ENCODE results near the gene ANO9. TPM values are rescaled to one million over a fixed set of nuclear protein-coding genes. Genes with fewer than 3 reads are reported as not detected.

ANO9 gene
- total RNA-seq, 1 experiment from 2014 or later: 16.6 TPM

DNA sequence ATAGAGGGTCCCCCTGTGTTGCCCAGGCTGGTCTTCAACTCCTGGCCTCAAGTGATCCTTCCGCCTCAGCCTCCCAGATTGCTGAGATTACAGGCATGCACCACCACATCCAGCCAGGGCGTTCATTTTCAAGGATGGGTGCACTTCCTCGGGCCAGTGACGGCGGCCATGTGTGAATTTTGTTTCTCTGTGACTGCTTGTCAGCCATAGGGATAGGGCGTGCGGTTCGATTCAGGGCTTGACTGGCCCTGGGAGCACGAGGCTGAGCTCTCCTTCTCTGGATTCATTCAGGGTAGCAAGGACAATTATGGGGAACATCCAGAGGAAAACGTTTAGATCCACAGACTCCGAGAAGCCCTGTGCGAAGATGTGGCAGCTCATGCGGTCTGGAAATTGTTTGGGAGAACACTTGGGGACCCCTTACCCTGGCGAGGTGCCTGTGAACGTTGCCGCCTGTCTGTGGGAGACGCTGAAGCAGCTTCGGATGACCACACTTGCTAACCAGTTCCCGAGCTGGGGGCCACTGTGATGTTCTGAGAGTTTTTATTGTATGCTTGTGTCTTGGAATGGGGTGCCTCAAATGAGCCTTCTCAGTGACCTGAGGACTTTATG is 11.2 kb upstream of the ANO9 start:
- no peak overlapping the region for H2AFZ ChIP-seq (ENCODE audit: low read length)
- DNase-seq: no peak
- POLR2A ChIA-PET (ENCODE audit: unreplicated experiment): no interaction called here
- no peaks in the 10 kb centered on the region for H3K27me3 ChIP-seq (ENCODE audit: low read length)
- no peaks in the 10 kb centered on the region for H3K9me2 ChIP-seq (replicated peaks; ENCODE audit: low read length)
- H3K27ac ChIP-seq (ENCODE audit: low read length): no peak overlapping the region
- peaks cover 79% of the 10 kb centered on the region for H3K79me2 ChIP-seq (ENCODE audit: low read length)
- CTCF ChIA-PET: no interaction called here
- no peak overlapping the region for H3K4me2 ChIP-seq (ENCODE audit: low read length)
- no peaks in the 10 kb centered on the region for H3K9me3 ChIP-seq (ENCODE audit: low read length)
- peaks cover 20% of the 10 kb centered on the region for H3K4me1 ChIP-seq (ENCODE audit: insufficient read depth, low read length)
- BruUV-seq (replicated peaks): no TSS peak
- no peaks in the 10 kb centered on the region for H3F3A ChIP-seq (ENCODE audit: low read length, unreplicated experiment)
- TF ChIP-seq EZH2phosphoT487 (IDR thresholded peaks at IDR 0.05; ENCODE audit: borderline replicate concordance, low read length) (no peak), CTCF (conservative IDR thresholded peaks at IDR 0.05; ENCODE audit: low read depth, low read length) (no peak), EZH2 (IDR thresholded peaks at IDR 0.05; ENCODE audit: low read length, unreplicated experiment) (no peak)
- H3K4me3 ChIP-seq (ENCODE audit: low read length): no peak overlapping the region
- no peak for ATAC-seq
- no peak overlapping the region for H3K9ac ChIP-seq (ENCODE audit: low read length)
- intact Hi-C loops (cut with micrococcal nuclease): no loop called here
- 0 out of 2 replicates have a peak, but pooled peaks cover 2% of the 10 kb centered on the region for H3K36me3 ChIP-seq (ENCODE audit: low read depth, low read length)
- H4K20me1 ChIP-seq (ENCODE audit: low read length): peaks cover 4% of the 10 kb centered on the region; the same call in 1 of the 2 replicates

DNA sequence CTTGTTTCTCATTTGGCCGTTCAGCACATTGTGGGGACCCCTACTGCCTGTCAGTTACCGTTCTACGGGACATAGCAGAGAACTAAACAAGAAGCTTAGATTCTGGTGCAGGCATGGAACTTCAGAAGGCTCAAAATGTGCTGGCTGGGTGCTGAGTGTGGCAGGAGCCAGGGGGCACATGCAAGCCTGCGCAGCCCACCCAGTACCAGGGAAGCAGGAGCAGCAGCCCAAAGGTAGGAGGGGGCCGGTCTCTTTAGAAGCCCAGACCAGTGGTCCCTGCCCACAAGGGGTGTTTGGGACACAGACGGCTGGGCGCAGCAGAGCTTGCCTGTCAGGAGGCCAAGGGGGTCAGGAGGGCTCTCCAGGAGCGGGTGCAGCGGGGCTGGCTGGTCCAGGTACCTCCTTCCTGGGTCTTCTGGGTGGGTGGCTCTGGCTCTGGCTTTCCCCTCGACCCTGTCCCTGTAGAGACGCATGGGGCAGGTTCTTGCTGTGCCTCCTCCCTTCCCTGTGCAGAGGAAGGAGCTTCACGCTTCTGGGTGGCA is 10.5 kb upstream of the ANO9 start:
- no peak overlapping the region for H3K4me2 ChIP-seq (ENCODE audit: low read length)

More for the DNA sequence above, 10.5 kb upstream of the ANO9 start:
- 0 out of 2 replicates have a peak, but pooled peaks cover 2% of the 10 kb centered on the region for H3K36me3 ChIP-seq (ENCODE audit: low read depth, low read length)
- peaks cover 72% of the 10 kb centered on the region for H3K79me2 ChIP-seq (ENCODE audit: low read length)
- no peaks in the 10 kb centered on the region for H3K9me3 ChIP-seq (ENCODE audit: low read length)
- TF ChIP-seq EZH2 (IDR thresholded peaks at IDR 0.05; ENCODE audit: low read length, unreplicated experiment): no peak
- TF ChIP-seq EZH2phosphoT487 (IDR thresholded peaks at IDR 0.05; ENCODE audit: borderline replicate concordance, low read length): no peak
- no peak for TF ChIP-seq CTCF (conservative IDR thresholded peaks at IDR 0.05; ENCODE audit: low read depth, low read length)
- CTCF ChIA-PET: no interaction called here
- H2AFZ ChIP-seq (ENCODE audit: low read length): no peak overlapping the region
- intact Hi-C loops (cut with micrococcal nuclease): no loop called here
- no peak overlapping the region for H3K4me3 ChIP-seq (ENCODE audit: low read length)
- no peaks in the 10 kb centered on the region for H3F3A ChIP-seq (ENCODE audit: low read length, unreplicated experiment)
- no TSS peak for BruUV-seq (replicated peaks)
- H3K9ac ChIP-seq (ENCODE audit: low read length): no peak overlapping the region
- DNase-seq (no peak), ATAC-seq (no peak)
- no peaks in the 10 kb centered on the region for H3K9me2 ChIP-seq (replicated peaks; ENCODE audit: low read length)
- peaks cover 20% of the 10 kb centered on the region for H3K4me1 ChIP-seq (ENCODE audit: insufficient read depth, low read length)
- H3K27me3 ChIP-seq (ENCODE audit: low read length): no peaks in the 10 kb centered on the region
- POLR2A ChIA-PET (ENCODE audit: unreplicated experiment): no interaction called here
- H4K20me1 ChIP-seq (ENCODE audit: low read length): peaks cover 4% of the 10 kb centered on the region; the same call in 1 of the 2 replicates
- H3K27ac ChIP-seq (ENCODE audit: low read length): no peak overlapping the region
